Measurements from ENCODE around the gene CCDC149. TPM values are rescaled to one million over a fixed set of nuclear protein-coding genes. Genes with fewer than 3 reads are reported as not detected.

Gene CCDC149
- polyA plus RNA-seq, 1 experiment: 10.2 TPM

DNA sequence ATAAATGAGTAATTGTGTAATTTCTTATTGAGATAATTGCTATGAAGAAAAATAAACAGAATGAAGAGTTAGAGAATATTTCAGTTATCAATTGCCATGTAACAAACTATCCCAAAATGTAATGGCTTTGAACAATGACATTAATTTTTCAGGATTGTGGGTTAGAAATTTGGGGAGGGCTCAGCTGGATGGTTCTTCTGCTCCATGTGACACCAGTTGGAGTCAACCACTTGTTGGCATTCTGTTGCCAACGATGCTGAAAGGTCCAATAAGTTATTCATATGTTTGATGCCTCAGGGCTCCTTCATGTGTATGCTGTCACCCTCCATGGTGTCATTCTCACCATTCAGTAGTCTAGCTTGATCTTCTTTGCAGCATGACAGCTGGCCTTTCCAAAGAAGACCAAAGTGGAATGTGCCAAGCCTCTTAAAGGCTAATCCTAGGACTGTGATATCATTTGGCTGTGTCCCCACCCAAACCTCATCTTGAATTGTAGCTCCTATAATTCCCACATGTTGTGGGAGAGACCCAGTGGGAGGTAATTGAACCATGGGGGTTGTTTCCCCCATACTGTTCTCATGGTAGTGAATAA is 20.9 kb upstream of the CCDC149 start:
- no peaks in the 10 kb centered on the region for H3K36me3 ChIP-seq (ENCODE audit: control insufficient read depth, insufficient read depth, low read length)
- ChIA-PET CTCF (no interaction called here), POLR2A (no interaction called here)
- no peak overlapping the region for H3K4me3 ChIP-seq (ENCODE audit: low read depth, low read length)
- peaks cover 4% of the 10 kb centered on the region for H3K27me3 ChIP-seq (ENCODE audit: control insufficient read depth, insufficient read depth, low read length)
- DNase-seq (ENCODE audit: low read depth): no peak
- TF ChIP-seq, protein P1, sequence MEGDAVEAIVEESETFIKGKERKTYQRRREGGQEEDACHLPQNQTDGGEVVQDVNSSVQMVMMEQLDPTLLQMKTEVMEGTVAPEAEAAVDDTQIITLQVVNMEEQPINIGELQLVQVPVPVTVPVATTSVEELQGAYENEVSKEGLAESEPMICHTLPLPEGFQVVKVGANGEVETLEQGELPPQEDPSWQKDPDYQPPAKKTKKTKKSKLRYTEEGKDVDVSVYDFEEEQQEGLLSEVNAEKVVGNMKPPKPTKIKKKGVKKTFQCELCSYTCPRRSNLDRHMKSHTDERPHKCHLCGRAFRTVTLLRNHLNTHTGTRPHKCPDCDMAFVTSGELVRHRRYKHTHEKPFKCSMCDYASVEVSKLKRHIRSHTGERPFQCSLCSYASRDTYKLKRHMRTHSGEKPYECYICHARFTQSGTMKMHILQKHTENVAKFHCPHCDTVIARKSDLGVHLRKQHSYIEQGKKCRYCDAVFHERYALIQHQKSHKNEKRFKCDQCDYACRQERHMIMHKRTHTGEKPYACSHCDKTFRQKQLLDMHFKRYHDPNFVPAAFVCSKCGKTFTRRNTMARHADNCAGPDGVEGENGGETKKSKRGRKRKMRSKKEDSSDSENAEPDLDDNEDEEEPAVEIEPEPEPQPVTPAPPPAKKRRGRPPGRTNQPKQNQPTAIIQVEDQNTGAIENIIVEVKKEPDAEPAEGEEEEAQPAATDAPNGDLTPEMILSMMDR (IDR thresholded peaks at IDR 0.05; ENCODE audit: insufficient read depth, low read depth, low read length): no peak

DNA sequence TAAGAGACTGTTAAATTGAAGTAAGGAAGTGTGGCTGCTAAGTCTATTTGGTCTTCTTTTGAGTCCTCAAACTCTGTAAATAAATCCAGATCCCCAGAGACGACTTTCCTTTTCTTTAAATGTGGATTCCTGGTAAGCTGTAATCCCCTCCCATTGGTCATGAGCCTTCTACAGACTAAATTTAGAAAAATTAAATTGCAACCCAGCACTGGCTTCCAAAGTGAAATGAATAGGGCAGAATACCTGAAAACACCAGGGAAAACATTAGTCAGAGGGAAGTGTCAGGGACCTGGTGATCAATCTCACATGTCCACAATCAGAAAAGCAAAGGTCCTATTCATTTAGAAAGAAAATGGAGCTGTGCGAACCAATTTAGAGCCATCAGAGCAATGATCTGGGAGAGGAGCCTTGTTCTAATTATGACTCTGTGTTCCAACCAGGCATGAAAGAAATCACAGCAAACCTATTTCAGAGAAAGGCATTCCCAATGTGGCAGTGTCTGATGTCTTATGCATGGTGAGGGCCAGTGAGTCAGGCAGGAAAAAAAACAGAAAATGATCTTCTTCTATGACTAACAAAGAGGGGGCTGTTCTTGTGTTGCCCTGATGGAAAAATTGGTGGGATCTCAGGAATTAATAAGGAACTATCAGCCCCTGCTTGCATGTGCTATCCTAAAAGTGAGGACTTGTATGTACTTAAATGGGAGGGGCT is 19.8 kb upstream of the CCDC149 start:
- no peaks in the 10 kb centered on the region for H3K36me3 ChIP-seq (ENCODE audit: control insufficient read depth, insufficient read depth, low read length)
- no peak overlapping the region for H3K4me3 ChIP-seq (ENCODE audit: low read depth, low read length)
- DNase-seq (ENCODE audit: low read depth): no peak
- TF ChIP-seq, protein P1 (IDR thresholded peaks at IDR 0.05; ENCODE audit: insufficient read depth, low read depth, low read length): no peak
- ChIA-PET POLR2A (no interaction called here), CTCF (interaction anchor here (0.6 kb wide), 1 partner anchor 1049 kb away, joined by 3 read pairs; no protein-coding TSS in a partner anchor)
- peaks cover 8% of the 10 kb centered on the region for H3K27me3 ChIP-seq (ENCODE audit: control insufficient read depth, insufficient read depth, low read length)

DNA sequence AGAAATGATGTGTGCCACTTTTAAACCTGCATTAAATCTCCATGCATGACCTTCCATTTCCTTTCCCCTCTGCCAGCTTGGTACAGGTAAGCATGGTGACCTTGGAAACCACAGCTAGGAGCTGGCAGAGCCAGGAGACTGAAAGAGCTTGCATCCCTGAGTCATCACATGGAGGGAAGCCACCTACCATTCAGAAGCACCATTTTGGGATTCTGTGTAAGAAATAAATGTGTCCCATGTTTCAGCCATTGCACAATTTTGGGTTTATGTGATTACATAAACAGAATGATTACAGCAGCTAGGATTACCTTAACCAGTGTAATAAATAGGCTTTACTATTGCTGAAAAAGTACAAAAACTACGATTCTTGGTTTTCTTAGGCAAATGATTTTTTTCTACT is 17.3 kb upstream of the CCDC149 start:
- Histone ChIP-seq H3K36me3 (ENCODE audit: control insufficient read depth, insufficient read depth, low read length) (no peaks in the 10 kb centered on the region), H3K4me3 (ENCODE audit: low read depth, low read length) (no peak overlapping the region), H3K27me3 (ENCODE audit: control insufficient read depth, insufficient read depth, low read length) (peaks cover 8% of the 10 kb centered on the region)
- CTCF ChIA-PET: interaction anchor here (0.7 to 1.0 kb wide), 2 partner anchors 51 to 346 kb away, joined by 3 to 4 read pairs; partner anchors contain the start of gene DHX15
- no peak for DNase-seq (ENCODE audit: low read depth)
- POLR2A ChIA-PET: no interaction called here
- TF ChIP-seq, protein P1 (IDR thresholded peaks at IDR 0.05; ENCODE audit: insufficient read depth, low read depth, low read length): no peak

DNA sequence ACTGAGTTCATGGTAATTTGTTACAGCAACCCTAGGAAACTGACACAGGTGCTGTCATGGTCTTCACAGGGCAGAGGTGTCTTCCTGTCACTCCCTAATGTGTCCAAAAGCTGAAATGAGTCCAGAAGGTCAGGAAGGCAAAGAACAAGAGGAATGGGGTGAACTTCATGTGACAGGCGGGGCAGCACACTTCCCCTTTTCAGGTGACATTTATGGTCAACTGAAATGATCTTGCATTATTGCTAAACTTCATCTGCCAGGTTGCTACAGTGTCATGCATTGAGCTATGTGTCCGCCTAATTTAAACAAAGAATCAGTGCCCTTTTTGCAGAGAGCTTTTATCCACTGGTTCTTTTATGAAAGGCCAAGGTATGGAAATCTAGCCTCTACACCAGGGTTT is 15.9 kb upstream of the CCDC149 start:
- no peak for DNase-seq (ENCODE audit: low read depth)
- Histone ChIP-seq H3K4me3 (ENCODE audit: low read depth, low read length) (no peak overlapping the region), H3K27me3 (ENCODE audit: control insufficient read depth, insufficient read depth, low read length) (peaks cover 8% of the 10 kb centered on the region), H3K36me3 (ENCODE audit: control insufficient read depth, insufficient read depth, low read length) (no peaks in the 10 kb centered on the region)
- ChIA-PET CTCF (no interaction called here), POLR2A (no interaction called here)
- TF ChIP-seq, protein P1 (IDR thresholded peaks at IDR 0.05; ENCODE audit: insufficient read depth, low read depth, low read length): no peak

DNA sequence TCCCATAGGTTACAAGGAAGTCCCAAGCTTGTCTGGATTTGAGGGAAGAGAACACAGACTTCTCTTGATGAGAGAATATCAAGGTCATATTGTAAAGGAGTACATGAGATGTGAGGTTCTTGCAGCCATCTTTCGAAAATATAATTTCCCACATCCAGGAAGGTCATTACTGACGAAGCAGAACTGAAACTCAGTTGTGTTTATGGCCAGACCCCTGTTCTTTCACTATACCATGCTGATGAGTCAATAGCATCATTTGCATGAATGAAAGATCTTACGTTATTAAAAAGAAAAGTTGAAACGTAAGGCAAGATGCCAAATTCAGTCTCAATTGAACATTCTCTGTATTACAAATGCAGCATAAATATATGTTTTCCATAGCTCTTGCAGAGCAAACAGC is 14.2 kb upstream of the CCDC149 start:
- TF ChIP-seq, protein P1 (IDR thresholded peaks at IDR 0.05; ENCODE audit: insufficient read depth, low read depth, low read length): no peak
- CTCF ChIA-PET: interaction anchor here (2.0 kb wide), 1 partner anchor 54 kb away, joined by 6 read pairs; no protein-coding TSS in a partner anchor
- DNase-seq (ENCODE audit: low read depth): no peak
- POLR2A ChIA-PET: no interaction called here
- H3K36me3 ChIP-seq (ENCODE audit: control insufficient read depth, insufficient read depth, low read length): no peaks in the 10 kb centered on the region
- H3K4me3 ChIP-seq (ENCODE audit: low read depth, low read length): no peak overlapping the region
- peaks cover 8% of the 10 kb centered on the region for H3K27me3 ChIP-seq (ENCODE audit: control insufficient read depth, insufficient read depth, low read length)
